KMS-11 (cell line): ENCODE measurements around the gene UBA3.
A peak's percentile ranks its signal among the peaks of the same experiment; 100 is the strongest.

Source experiments
- H2AFZ ChIP-seq: fragments of 200-600 bp; sonication (generic); 2 replicates; pipeline ENCODE4 v1.6.1; 2016; ENCODE audit warnings: antibody characterized with exemption, mixed run types, low read depth
- H3K27ac ChIP-seq: fragments of 200-600 bp; sonication (generic); 2 replicates; pipeline ENCODE4 v1.6.1; 2016; ENCODE audit warnings: mild to moderate bottlenecking, mixed run types
- H3K27me3 ChIP-seq: fragments of 200-600 bp; sonication (generic); 2 replicates; pipeline ENCODE4 v1.6.1; 2017; ENCODE audit warnings: mild to moderate bottlenecking, low read depth, mixed run types, moderate library complexity; ENCODE audit not compliant: insufficient read depth
- H3K36me3 ChIP-seq: fragments of 200-600 bp; sonication (generic); 2 replicates; pipeline ENCODE4 v1.6.1; 2017; ENCODE audit warnings: mild to moderate bottlenecking, mixed run types; ENCODE audit not compliant: insufficient read depth
- H3K4me1 ChIP-seq: fragments of 200-600 bp; sonication (generic); 2 replicates; pipeline ENCODE4 v1.6.1; 2016; ENCODE audit warnings: mild to moderate bottlenecking, low read depth, mixed run types; ENCODE audit not compliant: poor library complexity, severe bottlenecking
- H3K4me2 ChIP-seq: fragments of 200-600 bp; sonication (generic); 2 replicates; pipeline ENCODE4 v1.7.0; 2016; ENCODE audit warnings: mild to moderate bottlenecking, mixed run types
- H3K4me3 ChIP-seq: fragments of 200-600 bp; sonication (generic); IDR thresholded peaks from 2 replicates; pipeline ENCODE4 v1.6.1; 2017; ENCODE audit warnings: low read depth, low read length, mixed read lengths; ENCODE audit not compliant: insufficient read depth
- H3K79me2 ChIP-seq: fragments of 200-600 bp; sonication (generic); 2 replicates; pipeline ENCODE4 v1.6.1; 2016; ENCODE audit warnings: low read depth, mixed run types; ENCODE audit not compliant: insufficient read depth
- H3K9ac ChIP-seq: fragments of 200-600 bp; sonication (generic); 2 replicates; pipeline ENCODE4 v1.6.1; 2016; ENCODE audit warnings: mild to moderate bottlenecking, mixed run types
- H4K20me1 ChIP-seq: fragments of 200-600 bp; sonication (generic); 2 replicates; pipeline ENCODE4 v1.6.1; 2016; ENCODE audit warnings: mild to moderate bottlenecking, mixed run types; ENCODE audit not compliant: insufficient read depth
- CTCF ChIP-seq: fragments of 200-600 bp; sonication (generic); conservative IDR thresholded peaks from 2 replicates; pipeline ENCODE4 v1.6.1; 2017; ENCODE audit warnings: low read depth, mild to moderate bottlenecking, antibody characterized with exemption, low read length, moderate library complexity, mixed read lengths

The UBA3 gene

GRCh38 chr3:69032737-69033136, 47.4 kb downstream of the UBA3 start:
- Histone ChIP-seq H4K20me1 (no peaks in the 10 kb centered on the region), H3K4me3 (no peak overlapping the region), H3K79me2 (no peaks in the 10 kb centered on the region), H2AFZ (no peak overlapping the region), H3K9ac (no peak overlapping the region), H3K4me2 (no peak overlapping the region), H3K4me1 (peaks cover 30% of the 10 kb centered on the region), H3K27me3 (no peaks in the 10 kb centered on the region), H3K36me3 (no peaks in the 10 kb centered on the region), H3K27ac (no peak overlapping the region)
- no peak for TF ChIP-seq CTCF

GRCh38 chr3:69032142-69032541, 48.0 kb downstream of the UBA3 start:
- H3K4me1 ChIP-seq, result peaks cover 30% of the 10 kb centered on the region
- no peak overlapping the region for H3K9ac ChIP-seq
- no peak overlapping the region for H3K4me3 ChIP-seq
- no peak overlapping the region for H2AFZ ChIP-seq
- peak overlapping the region; percentile 7; the same call in 1 of the 2 replicates for H3K27ac ChIP-seq
- peak overlapping the region; percentile 34; the same call in 1 of the 2 replicates for H3K4me2 ChIP-seq
- H4K20me1 ChIP-seq, result no peaks in the 10 kb centered on the region
- no peaks in the 10 kb centered on the region for H3K79me2 ChIP-seq
- TF ChIP-seq CTCF, result no peak
- H3K27me3 ChIP-seq, result no peaks in the 10 kb centered on the region
- no peaks in the 10 kb centered on the region for H3K36me3 ChIP-seq

- Histone ChIP-seq H3K4me2 (peak overlapping the region; percentile 34), H2AFZ (no peak overlapping the region), H3K79me2 (no peaks in the 10 kb centered on the region), H3K36me3 (no peaks in the 10 kb centered on the region), H3K27me3 (no peaks in the 10 kb centered on the region), H3K27ac (peak overlapping the region; percentile 7; the same call in 1 of the 2 replicates), H4K20me1 (no peaks in the 10 kb centered on the region), H3K9ac (no peak overlapping the region), H3K4me1 (peaks cover 30% of the 10 kb centered on the region), H3K4me3 (no peak overlapping the region)
- TF ChIP-seq CTCF, result no peak
These were observed 48.5 kb downstream of the UBA3 start for GRCh38 chr3:69031635-69032034.

- Histone ChIP-seq H3K27ac (no peak overlapping the region), H3K36me3 (no peaks in the 10 kb centered on the region), H3K27me3 (no peaks in the 10 kb centered on the region), H2AFZ (no peak overlapping the region), H3K4me2 (peak overlapping the region; percentile 31), H3K4me1 (peaks cover 16% of the 10 kb centered on the region), H4K20me1 (no peaks in the 10 kb centered on the region), H3K9ac (no peak overlapping the region), H3K79me2 (no peaks in the 10 kb centered on the region), H3K4me3 (no peak overlapping the region)
- TF ChIP-seq CTCF, result no peak
These were observed 59.3 kb downstream of the UBA3 start for GRCh38 chr3:69020857-69021256.
